ENCODE results near the gene MAP3K3.

MAP3K3 gene

GRCh38 chr17:63694950-63695773, 72.9 kb downstream of the MAP3K3 start:
- no peak for DNase-seq

GRCh38 chr17:63695889-63696288, 73.7 kb downstream of the MAP3K3 start:
- DNase-seq: no peak

- DNase-seq: peak in 1 of 5 donors; percentile 68
Measured at GRCh38 chr17:63696381-63696961, 74.3 kb downstream of the MAP3K3 start.

- DNase-seq: peak; percentile 56 to 89 (median 76)
Measured at GRCh38 chr17:63697341-63698286, 75.4 kb downstream of the MAP3K3 start.

DNA sequence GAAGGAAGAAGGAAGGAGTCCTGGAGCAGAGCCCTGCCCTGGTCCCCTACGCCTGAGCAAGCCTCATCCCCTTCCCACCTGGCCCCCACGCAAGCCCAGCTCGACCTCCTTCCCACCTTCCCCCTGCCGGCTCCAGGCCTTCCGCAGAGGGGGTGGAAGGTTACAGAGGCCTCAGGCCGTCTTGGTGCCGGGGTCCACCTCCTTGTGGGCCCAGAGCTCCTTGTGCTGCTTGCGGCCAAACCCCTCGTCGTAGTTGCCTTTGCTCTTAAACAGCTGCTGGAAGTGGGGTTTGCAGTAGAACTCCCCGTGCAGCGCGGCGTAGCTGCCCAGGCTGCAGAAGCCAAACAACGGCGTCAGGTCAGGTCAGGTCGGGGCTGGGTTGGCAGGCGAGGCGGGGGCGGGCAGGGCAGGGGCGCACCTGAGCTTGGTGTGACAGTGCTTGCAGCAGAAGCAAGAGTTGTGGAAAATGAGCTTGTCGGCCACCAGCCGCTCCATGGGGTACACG, 76.2 kb downstream of the MAP3K3 start:
- DNase-seq: peak in 1 of 5 donors; percentile 48

DNA sequence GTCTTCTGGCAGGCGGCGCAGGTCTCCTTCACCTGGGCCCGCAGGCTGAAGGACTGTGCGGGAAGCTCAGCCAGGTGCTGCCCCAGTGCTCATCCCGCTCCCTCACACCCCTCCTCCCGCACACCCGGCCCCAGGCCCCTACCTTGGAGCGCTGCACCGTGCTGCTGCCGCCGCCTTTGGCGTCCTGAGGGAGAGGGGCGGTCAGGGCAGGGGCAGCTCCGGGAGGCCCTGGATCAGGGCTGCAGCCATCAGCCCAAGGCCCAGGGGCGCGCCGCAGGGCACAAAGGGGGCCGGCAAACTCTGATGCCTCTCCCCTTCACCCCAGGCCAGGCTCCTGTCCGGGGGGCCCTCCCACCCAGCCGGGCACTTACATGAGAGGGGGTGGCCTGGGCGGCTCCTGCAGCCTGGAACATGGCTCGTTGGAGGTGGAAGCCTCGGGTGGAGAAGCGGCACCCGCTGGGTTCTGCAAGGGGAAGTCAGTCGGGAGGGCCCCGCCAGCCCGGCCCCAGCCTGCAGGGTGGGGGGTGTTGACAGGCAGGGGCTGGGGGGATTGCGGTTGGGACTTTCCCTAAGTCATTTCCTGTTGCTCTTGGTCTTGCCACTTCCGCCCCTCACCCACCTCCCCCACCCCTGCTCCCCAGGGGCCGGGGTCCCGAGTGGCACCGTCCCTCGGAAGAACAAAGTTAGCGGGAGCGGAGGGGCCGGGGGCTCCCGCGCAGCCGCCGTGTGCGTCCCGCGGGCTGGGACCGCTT, 76.8 kb downstream of the MAP3K3 start:
- peak; percentile 76 to 93 (median 83) for DNase-seq

GRCh38 chr17:63699638-63700527, 77.7 kb downstream of the MAP3K3 start, which contains the start of gene LIMD2:
TSS of gene LIMD2 (minus strand) at chr17:63700125. CDS start at chr17:63699298, 827 bp downstream.
- peak; percentile 72 to 87 (median 75) for DNase-seq

DNA sequence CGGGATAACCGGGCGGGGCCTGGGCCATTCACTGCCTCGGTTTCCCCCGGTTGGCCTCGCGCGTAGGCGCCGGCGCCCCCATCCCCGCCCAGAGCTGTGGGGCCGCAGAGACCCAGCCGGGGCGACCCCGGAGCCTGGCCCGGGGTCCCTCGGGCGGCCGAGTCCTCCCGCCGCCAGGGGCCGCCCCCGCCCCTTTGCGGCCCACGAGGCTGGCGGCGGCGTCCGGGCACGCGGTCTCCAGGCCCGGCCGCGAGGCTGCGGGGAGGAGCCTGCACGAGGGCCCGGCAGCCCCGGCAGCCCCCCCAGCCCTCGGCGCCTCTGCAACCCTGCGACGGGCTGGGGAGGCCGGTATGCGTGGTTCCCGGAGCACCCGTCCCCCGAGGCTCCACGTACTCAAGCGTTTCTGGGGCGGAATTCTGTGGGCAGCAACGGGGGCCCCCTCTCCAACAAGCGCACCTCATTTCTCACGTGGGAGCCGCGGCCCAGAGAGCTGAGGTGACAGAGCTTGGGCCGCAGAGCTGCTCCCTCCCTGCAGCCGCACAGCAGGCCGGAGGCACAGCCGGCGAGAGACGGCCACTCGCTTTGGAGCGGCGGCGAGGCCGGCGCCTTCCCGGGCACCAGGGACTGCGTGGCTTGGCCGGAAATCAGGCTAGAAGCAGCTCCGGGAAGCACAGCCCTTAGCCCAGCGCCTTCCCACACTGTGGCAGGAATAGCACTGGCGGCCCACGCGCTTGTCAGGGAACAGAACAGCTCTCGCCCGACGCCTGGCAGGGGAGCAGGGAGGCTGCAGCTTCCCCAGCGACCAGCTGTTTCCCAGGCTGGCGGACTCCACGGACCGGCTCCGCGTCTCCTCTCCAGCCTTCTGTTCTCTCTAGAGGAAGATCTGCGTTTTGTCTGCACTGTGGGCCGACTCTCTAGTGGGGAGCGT, 78.6 kb downstream of the MAP3K3 start:
- peak in 4 of 5 donors; percentile 41 to 64 (median 54) for DNase-seq

- peak in 1 of 5 donors; percentile 37 for DNase-seq
Measured at GRCh38 chr17:63701456-63701820, 79.2 kb downstream of the MAP3K3 start.

DNA sequence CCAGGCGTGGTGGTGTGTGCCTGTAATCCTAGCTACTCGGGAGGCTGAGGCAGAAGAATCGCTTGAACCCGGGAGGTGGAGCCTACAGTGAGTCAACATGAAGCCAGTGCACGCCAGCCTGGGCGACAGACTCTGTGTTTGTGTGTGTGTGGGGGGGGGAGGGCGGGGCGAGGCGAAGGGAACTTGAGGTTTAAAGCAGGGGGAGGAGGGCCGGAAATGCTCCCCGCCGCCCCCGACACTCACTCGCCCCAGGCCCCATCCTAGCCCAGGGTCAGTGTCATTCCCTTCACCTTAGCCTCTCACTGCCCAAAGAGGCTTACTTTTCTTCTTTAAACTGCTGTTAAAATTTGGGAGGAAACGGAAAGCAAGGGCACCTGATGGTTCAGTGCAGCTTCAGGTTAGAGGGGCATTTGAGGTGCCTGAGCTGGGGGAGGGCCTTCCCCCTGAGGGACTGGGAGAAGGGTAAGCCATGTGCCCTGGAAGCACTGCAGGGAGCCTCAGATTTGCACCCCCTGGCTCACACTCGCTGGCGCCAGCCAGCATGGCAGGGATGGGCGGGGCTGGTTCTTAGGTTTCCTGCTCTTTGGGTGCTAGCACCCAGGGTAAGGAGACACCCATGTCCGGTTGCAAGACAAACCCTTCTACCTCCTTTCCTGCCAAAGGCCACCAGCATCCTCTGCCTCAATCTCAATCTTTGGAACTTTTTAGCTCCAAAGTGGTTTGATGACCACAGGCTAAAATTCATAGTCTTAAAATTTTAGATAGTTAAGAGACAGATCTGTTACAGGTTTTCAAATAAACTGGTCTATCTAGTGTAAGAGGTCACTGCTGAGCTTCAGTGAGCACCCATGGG, 79.9 kb downstream of the MAP3K3 start:
- DNase-seq: peak; percentile 53 to 91 (median 68)

GRCh38 chr17:63702721-63703015, 80.5 kb downstream of the MAP3K3 start:
- DNase-seq: no peak

DNA sequence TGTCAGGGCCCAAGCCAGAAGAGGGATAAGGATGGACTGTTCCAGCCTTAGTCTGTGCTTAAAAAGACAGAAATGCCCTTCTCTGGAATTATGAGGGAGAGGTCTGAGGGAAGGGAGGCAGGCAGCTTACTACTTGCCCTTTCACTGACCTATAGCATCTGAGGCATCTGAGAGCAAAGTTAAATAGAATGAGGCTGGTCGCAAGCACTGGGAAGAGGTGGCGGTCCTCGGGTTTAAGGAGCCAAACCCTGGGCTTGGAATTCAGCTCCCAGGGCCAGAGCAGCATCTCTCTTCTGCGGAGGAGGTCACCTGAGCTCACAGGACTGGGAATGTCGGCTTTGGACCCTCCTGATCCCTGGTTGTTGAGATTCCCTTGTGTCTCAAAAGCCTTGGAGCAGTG, 80.8 kb downstream of the MAP3K3 start:
- no peak for DNase-seq

- no peak for DNase-seq
Measured at GRCh38 chr17:63703556-63704258, 81.5 kb downstream of the MAP3K3 start.

GRCh38 chr17:63704259-63704576, 82.0 kb downstream of the MAP3K3 start:
- no peak for DNase-seq

DNA sequence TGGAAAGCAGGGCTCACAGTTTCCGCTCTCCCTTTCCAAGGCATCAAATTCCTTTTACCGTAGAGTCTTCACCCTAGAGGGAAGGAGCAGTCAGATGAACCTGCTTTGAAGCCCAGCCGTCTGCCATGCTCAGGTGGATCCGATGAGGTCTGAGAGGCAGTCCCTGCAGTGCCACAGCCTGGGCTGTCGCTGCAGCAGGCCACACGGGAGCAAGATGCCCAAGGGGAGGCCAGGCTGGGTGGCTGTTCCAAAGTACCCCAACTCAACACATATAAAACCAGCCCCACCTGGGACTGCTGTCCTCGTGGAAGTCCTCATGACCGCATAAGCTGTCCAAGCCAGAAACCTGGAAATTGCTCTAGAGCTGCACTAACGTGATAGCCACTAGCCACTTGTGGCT, 82.6 kb downstream of the MAP3K3 start:
- DNase-seq: no peak

GRCh38 chr17:63705657-63706056, 83.4 kb downstream of the MAP3K3 start:
- no peak for DNase-seq

GRCh38 chr17:63706336-63707082, 84.3 kb downstream of the MAP3K3 start:
- DNase-seq: no peak

- DNase-seq: peak in 1 of 5 donors; percentile 20
Measured at GRCh38 chr17:63707151-63707550, 84.9 kb downstream of the MAP3K3 start.
